Measurements from ENCODE around the gene VWC2. TPM values are rescaled to one million over a fixed set of nuclear protein-coding genes. Genes with fewer than 3 reads are reported as not detected.

The VWC2 gene
- total and polyA plus RNA-seq, 2 of the 4 experiments (the other 2 are of a cell fraction) = not detected

DNA sequence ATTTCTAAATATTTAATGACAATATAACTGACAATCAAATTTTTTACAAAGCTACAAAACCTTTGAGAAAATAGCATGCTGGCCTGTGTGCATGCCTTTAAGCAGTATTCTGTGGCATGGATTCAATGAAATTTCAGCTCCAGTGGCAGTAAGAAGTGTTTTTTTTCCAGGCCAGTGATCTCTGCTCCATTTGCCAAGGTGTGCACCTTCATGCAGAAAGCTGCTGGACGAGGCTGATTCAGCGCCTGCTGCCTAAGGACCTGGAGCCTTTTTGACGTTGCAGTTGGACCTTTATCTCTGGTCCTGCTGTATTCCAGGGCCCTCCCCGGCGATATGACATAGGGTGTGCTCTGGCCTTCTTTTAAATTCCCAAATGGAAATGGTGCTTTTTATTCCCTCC, 26.6 kb downstream of the VWC2 start:
- ATAC-seq (ENCODE audit: low read depth) (no peak), DNase-seq (no peak)
- no peak overlapping the region for H3K4me3 ChIP-seq (ENCODE audit: insufficient read depth, low read depth, low read length)
- H2AFZ ChIP-seq (replicated peaks; ENCODE audit: low read length, poor library complexity) = no peak overlapping the region
- H2AK9ac ChIP-seq (replicated peaks; ENCODE audit: low read depth, low read length, poor library complexity) = no peak overlapping the region
- no peak overlapping the region for H2AK5ac ChIP-seq (ENCODE audit: low read depth, low read length)
- H3K79me1 ChIP-seq (ENCODE audit: low read depth in 1 of 2, low read length in 2 of 2) = no peaks in the 10 kb centered on the region
- H3K4me1 ChIP-seq (ENCODE audit: control insufficient read depth, insufficient read depth, low read length) = no peaks in the 10 kb centered on the region
- H4K5ac ChIP-seq (ENCODE audit: low read depth, low read length) = no peak overlapping the region
- TF ChIP-seq RAD21 (IDR thresholded peaks at IDR 0.05; ENCODE audit: low read length) (no peak), MAFK (IDR thresholded peaks at IDR 0.05; ENCODE audit: low read depth, low read length) (no peak), RCOR1 (IDR thresholded peaks at IDR 0.05; ENCODE audit: insufficient replicate concordance, low read length) (no peak), FOS (IDR thresholded peaks at IDR 0.05; ENCODE audit: low read depth, low read length) (no peak), POLR2A (IDR thresholded peaks at IDR 0.05; ENCODE audit: low read depth, low read length) (no peak), NFE2L2 (IDR thresholded peaks at IDR 0.05; ENCODE audit: low read depth, low read length) (no peak), RFX5 (IDR thresholded peaks at IDR 0.05; ENCODE audit: low read depth, low read length) (no peak), CEBPB (IDR thresholded peaks at IDR 0.05; ENCODE audit: low read depth, low read length) (no peak), MXI1 (IDR thresholded peaks at IDR 0.05; ENCODE audit: borderline replicate concordance, low read depth, low read length) (no peak), MAZ (IDR thresholded peaks at IDR 0.05; ENCODE audit: borderline replicate concordance, low read depth, low read length) (no peak), BHLHE40 (IDR thresholded peaks at IDR 0.05; ENCODE audit: low read depth, low read length) (no peak), CHD1 (IDR thresholded peaks at IDR 0.05; ENCODE audit: low read depth, low read length) (no peak), SMC3 (IDR thresholded peaks at IDR 0.05; ENCODE audit: low read depth, low read length) (no peak)
- TF ChIP-seq, protein P1, sequence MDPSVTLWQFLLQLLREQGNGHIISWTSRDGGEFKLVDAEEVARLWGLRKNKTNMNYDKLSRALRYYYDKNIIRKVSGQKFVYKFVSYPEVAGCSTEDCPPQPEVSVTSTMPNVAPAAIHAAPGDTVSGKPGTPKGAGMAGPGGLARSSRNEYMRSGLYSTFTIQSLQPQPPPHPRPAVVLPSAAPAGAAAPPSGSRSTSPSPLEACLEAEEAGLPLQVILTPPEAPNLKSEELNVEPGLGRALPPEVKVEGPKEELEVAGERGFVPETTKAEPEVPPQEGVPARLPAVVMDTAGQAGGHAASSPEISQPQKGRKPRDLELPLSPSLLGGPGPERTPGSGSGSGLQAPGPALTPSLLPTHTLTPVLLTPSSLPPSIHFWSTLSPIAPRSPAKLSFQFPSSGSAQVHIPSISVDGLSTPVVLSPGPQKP (IDR thresholded peaks at IDR 0.05; ENCODE audit: borderline replicate concordance, low read depth, low read length) = no peak
- TF ChIP-seq, protein P2, sequence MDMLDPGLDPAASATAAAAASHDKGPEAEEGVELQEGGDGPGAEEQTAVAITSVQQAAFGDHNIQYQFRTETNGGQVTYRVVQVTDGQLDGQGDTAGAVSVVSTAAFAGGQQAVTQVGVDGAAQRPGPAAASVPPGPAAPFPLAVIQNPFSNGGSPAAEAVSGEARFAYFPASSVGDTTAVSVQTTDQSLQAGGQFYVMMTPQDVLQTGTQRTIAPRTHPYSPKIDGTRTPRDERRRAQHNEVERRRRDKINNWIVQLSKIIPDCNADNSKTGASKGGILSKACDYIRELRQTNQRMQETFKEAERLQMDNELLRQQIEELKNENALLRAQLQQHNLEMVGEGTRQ (IDR thresholded peaks at IDR 0.05; ENCODE audit: low read depth, low read length) = no peak
- TF ChIP-seq, protein P3, sequence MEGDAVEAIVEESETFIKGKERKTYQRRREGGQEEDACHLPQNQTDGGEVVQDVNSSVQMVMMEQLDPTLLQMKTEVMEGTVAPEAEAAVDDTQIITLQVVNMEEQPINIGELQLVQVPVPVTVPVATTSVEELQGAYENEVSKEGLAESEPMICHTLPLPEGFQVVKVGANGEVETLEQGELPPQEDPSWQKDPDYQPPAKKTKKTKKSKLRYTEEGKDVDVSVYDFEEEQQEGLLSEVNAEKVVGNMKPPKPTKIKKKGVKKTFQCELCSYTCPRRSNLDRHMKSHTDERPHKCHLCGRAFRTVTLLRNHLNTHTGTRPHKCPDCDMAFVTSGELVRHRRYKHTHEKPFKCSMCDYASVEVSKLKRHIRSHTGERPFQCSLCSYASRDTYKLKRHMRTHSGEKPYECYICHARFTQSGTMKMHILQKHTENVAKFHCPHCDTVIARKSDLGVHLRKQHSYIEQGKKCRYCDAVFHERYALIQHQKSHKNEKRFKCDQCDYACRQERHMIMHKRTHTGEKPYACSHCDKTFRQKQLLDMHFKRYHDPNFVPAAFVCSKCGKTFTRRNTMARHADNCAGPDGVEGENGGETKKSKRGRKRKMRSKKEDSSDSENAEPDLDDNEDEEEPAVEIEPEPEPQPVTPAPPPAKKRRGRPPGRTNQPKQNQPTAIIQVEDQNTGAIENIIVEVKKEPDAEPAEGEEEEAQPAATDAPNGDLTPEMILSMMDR (conservative IDR thresholded peaks at IDR 0.05; ENCODE audit: low read depth, low read length) = no peak
- intact Hi-C loops (cut with micrococcal nuclease) (no loop called here), in situ Hi-C loops (cut with MboI; ENCODE audit: low sequenced_read_pairs) (no loop called here), dilution Hi-C loops (cut with HindIII; ENCODE audit: low sequenced_read_pairs, unreplicated experiment) (no loop called here)
- H4K20me1 ChIP-seq (ENCODE audit: insufficient read depth, low read length) = no peaks in the 10 kb centered on the region
- H3K9me3 ChIP-seq (ENCODE audit: control insufficient read depth, insufficient read depth, low read length) = peaks cover 19% of the 10 kb centered on the region
- H3K14ac ChIP-seq (replicated peaks; ENCODE audit: low read depth, low read length) = no peak overlapping the region
- CTCF ChIA-PET = no interaction called here
- H2BK20ac ChIP-seq (ENCODE audit: low read depth, low read length) = no peak overlapping the region
- H3K27me3 ChIP-seq (ENCODE audit: control insufficient read depth, insufficient read depth, low read length) = no peaks in the 10 kb centered on the region
- no peak overlapping the region for H4K91ac ChIP-seq (ENCODE audit: insufficient read depth, low read depth, low read length)
- BruUV-seq (replicated peaks) = no TSS peak
- no peaks in the 10 kb centered on the region for H3K9me1 ChIP-seq (ENCODE audit: insufficient read depth, low read length)
- no peak overlapping the region for H3K56ac ChIP-seq (ENCODE audit: extremely low read depth, insufficient read depth, low read length)
- no CpG with 5 or more reads among the region's 5 CpGs for WGBS, 2 experiments (ENCODE audit: extremely low coverage in 2 of 2, insufficient read length in 1 of 2)
- H3K23ac ChIP-seq (ENCODE audit: low read depth, low read length) = no peak overlapping the region
- no peak overlapping the region for H3K4ac ChIP-seq (ENCODE audit: low read depth, low read length)
- no peak overlapping the region for H3K18ac ChIP-seq (ENCODE audit: low read depth, low read length)
- H3K27ac ChIP-seq (ENCODE audit: insufficient read depth, low read length) = no peak overlapping the region
- H3K9ac ChIP-seq (ENCODE audit: low read depth, low read length) = no peak overlapping the region
- H2BK120ac ChIP-seq (ENCODE audit: low read depth, low read length) = no peak overlapping the region
- no peak overlapping the region for H2BK5ac ChIP-seq (ENCODE audit: low read depth, low read length, poor library complexity, severe bottlenecking)
- no peak overlapping the region for H4K8ac ChIP-seq (ENCODE audit: low read depth in 2 of 2, low read length in 2 of 2)
- POLR2A ChIA-PET (ENCODE audit: unreplicated experiment) = no interaction called here
- no peaks in the 10 kb centered on the region for H3K36me3 ChIP-seq (ENCODE audit: control insufficient read depth, insufficient read depth, low read length)
- no peak overlapping the region for H3K4me2 ChIP-seq (ENCODE audit: low read depth, low read length)
- no peak overlapping the region for H2BK15ac ChIP-seq (ENCODE audit: low read depth, low read length)

All from IMR-90 (cell line).